Cerebellar nuclear complex (tissue), 1 donor: Measurements from ENCODE around the gene SERPINA1.
"Not testable (repeated sequence)": the region's sequence is repeated elsewhere in the genome, so short reads cannot be mapped to it uniquely, and the experiment has no call there.

Experiments used
- DNase-seq, 2 experiments: peaks; one replicate each; lab custom pipeline; 2025; lab: John Stamatoyannopoulos, UW

SERPINA1 gene

DNA sequence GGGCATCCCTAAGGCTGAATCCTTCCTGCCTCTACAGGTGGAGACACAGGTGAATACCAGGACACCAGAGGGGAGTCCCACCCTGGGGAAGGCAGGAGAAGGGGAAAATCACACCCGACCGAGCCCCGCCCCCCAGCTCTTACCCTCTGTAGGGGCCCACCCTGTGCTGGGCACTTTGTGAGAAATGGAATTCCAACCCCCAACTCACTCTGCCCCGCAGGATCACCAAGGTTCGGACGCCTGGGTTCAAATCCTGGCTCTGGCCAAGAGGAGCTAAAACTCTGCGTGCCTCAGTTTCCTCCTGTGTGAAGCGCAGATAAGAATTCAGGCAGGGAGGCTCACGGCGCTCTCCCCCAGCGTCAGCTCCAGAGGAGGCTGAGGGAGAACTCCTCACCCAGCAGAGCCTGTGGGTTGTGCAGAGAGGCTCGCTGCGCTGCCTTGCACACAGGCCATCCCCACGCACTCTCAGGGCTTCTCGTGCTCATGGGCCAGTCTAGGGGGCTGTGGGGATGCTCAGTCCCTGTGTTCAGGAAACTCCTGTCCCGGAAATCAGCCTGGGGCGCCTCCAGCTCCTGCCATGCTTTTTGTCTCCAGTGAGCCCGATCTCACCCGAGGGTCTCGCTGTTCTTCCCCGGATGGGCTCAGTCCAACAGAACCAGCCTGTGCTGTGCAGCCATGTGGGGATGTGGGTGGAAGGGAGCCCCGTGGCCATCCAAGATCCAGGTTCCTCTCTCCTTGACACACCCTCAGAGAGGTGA is 18.5 kb downstream of the SERPINA1 start:
- DNase-seq = not testable (repeated sequence)

DNA sequence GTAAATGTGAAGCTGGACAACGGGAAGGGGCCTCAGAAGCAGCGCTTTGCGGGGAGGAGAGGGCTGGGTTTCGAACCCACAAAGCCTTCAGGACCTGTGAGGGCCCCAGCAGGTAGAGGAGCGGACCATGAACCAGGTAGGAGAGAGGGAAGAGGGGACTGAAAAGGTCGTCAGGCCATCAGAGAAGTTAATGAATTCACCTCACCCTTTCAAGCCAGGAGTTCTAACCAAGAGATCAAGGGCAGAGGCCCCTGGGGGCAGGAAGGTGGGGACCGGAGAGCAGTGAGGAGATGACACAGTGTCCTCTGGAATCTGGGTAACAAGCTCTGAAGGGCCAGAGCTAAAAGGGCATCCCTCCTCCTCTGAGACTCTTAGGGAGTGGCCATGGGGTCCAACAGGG is 19.4 kb downstream of the SERPINA1 start:
- no peak for DNase-seq

DNA sequence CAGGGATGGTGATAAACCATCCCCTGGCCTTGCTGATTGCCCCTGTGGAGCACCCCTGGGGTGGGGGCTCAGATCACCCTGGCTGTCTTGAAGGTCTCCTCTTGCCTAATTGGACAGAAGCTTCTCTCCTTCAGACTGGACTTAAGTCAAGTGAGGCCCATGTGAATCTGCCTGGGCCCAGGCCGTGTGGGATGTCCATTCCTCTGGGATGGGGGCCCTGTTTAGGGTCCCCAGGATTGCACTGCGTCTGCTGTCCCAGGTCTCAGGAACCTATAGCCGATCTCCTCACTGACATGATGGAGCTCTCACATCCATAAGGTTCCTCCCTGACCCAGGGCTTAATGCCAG is 20.2 kb downstream of the SERPINA1 start:
- no peak for DNase-seq

DNA sequence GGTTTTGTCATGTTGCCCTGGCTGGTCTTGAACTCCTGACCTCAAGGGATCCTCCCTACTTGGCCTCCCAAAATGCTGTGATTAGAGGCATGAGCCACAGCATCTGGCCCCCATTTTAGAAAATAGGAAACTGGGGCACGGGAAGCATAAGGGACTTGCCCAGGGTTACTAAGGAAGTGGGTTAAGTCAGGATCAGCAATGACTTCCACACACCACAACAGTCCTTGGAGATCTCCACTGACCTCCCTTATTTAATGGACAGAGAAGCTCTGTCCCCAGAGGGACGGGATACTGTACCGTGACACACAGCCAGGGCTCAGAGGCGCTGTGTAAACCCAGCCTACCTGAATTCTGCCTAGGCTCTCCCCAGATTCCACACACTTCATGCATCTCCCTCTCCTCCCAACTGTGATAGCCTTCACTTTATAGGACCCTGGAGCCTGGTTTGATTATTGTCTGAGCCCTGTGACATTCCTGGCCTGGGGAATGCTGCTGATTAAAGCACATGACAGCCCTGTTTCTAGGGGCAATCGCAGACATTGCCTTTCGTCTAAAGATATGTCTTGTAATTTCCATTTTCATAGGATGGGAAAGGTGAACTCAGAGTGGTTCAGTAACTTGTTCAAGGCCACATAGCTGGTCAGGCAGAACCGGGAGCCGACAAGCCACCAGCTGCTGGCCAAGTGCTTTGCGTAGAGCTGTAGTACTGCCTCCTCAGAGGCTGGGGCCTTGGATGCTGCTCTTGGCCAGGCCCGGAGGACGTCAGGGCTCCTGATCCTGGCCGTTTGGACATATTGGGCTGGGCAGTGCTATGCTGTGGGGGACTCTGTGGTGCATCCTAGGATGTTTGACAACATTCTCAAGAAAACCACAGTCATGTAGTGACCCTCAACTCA is 20.8 kb downstream of the SERPINA1 start:
- no peak for DNase-seq

DNA sequence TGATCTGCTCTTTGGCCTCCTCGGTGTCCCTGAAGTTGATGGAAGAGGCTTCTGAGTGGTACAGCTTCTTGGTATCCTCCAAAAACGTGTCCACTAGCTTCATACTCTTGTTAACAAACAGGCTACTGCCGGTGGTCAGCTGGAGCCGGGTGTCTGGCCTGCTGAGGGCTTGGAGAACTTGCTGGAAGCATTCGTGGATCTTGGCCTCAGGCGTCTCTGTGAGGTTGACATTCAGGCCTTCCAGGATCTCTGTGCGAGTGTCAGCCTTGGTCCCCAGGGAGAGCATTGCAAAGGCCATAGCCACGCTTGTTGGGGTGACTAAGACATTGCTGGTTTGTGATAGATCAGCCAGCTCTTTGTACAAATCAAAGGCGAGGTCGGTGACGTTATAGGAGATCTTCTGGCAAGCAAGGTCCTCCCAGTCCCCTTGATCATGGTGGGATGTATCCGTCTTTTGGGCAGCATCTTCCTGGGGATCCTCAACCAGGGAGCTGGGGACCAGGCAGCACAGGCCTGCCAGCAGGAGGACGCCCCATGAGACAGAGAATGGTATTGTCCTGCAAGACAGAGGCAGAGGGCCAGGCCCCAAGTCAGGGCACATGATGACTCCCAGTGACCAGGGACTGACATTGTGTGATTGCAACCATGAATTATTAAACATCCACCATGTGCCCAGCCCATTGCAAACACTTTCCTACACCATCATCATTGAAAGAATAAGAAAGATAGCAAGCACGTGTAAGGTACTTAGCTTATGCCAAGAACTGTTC is 22.1 kb downstream of the SERPINA1 start, which contains the start of gene SERPINA2:
Gene SERPINA2 (minus strand): TSS at position 553 of the 770 bp plus-strand sequence.
- no peak for DNase-seq

DNA sequence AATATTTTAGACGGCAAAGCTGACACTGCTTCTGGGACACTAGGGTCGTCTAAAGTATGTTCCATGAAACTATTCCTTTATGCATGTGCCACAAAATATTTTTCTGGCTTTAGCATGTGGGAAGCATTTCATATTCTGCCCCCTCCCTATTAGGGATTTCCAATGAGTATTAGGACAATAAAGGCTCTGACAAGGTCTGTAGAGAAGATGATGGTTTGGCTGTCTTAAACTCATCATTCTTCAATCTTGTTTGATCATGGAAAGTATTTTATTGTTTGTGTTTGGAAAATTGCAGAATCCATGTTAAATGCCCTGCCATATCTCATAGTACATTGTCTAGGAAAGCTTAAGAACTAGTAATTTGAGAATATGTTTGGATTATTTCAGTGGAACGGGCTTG is 22.8 kb downstream of the SERPINA1 start:
- no peak for DNase-seq

DNA sequence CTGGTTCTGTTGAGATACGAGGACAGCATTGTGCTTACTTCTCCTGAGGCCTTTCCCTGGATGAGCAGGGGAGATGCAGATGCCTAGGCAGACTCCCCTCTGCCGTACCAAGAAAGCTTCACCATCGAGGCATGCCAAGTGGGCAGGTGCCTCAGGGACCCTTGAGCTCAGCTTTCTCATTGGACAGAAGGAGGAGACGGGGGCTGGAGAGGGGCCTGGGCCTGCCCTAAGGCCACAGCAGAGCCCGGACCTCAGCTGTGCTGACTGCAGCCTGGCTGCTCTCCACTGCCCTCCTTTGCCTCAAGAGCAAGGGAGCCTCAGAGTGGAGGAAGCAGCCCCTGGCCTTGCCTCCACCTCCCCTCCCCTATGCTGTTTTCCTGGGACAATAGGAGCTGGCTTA is 23.4 kb downstream of the SERPINA1 start:
- DNase-seq = no peak

DNA sequence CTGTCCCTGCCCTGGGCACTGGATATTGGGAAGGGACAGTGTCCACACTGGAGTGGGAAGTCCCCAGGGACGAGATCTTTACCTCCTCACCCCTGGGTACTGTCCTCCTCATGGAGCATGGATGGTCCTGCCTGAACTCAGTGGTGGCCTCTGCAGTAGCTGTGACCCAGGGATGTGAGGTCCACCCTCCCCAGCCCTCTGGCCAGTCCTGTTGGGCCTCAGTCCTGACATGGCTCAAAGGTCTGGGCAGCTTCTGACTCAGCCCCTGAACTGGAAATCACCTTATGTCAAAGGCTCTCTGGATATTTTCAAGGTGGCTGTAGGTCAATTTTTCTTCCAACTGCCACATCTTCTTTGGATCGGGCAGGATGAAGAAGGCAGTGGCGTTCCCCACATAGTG is 24.4 kb downstream of the SERPINA1 start:
- DNase-seq = no peak

DNA sequence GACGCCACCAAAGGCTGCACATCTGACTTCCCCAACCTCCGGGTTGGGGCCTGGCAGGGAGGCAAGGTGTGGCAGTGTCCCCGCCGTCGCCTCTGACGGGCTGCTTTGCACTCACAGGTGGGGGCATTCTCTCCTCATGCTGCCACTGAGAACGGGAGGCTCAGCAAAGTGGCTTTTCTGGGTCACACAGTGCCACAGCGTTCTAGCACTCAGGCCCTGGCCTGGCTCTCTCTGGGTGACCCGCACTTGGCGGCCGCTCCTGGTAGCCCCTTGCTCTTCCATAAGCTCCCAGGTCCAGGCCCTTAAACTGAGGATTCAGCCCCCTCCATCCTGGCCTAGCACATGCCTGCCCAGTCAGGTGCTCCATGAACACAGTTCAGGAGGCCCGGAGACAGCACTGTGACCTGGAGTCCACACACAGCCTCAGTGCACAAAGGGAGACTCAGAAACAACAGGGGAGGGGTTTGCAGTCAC is 25.2 kb downstream of the SERPINA1 start:
- DNase-seq = no peak

DNA sequence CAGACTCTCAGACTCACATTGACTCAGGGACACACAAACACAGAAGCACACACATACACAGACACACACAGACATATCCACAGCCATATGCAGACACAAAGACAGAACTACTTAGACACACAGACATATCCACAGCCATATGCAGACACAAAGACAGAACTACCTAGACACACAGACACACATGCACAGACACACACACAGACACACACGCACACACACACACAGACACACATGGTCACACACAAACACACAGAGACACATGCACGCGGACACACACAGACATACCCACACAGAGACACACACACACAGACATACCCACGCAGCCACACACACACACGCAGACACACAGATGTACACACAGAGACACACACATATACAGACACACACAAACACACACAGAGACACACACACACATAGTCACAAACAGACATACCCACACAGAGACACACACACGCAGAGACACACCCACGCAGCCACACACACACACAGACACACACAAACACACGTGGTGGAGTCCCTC is 25.7 kb downstream of the SERPINA1 start:
- DNase-seq = no peak

DNA sequence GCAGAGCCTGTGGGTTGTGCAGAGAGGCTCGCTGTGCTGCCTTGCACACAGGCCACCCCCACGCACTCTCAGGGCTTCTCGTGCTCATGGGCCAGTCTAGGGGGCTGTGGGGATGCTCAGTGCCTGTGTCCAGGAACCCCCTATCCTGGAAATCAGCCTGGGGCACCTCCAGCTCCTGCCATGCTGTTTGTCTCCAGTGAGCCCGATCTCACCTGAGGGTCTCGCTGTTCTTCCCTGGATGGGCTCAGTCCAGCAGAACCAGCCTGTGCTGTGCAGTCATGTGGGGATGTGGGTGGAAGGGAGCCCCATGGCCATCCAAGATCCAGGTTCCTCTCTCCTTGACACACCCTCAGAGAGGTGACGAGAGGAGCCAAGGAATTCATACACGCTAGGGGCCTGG is 26.7 kb downstream of the SERPINA1 start:
- no peak for DNase-seq

DNA sequence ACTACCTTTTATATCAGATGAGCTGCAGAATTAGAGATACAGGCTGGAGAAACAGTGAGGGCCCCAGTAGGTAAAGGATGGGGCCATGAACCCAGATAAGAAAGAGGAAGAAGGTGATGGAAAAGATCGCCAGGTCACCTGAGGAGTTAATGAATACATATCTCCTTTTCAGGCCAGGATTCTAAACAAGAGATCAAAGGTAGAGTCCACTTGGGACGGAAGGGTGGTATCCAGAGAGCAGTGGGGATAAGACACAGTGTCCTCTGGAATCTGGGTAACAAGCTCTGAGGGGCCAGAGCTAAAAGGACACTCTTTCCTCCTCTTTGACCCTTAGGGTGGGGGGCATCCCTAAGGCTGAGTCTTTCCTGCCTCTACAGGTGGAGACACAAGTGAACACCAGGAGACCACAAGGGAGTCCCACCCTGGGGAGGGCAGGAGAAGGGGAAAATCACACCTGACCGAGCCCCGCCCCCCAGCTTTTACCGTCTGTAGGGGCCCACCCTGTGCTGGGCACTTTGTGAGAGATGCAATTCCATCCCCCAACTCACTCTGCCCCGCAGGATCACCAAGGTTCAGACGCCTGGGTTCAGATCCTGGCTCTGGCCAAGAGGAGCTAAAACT is 27.3 kb downstream of the SERPINA1 start:
- DNase-seq = no peak

DNA sequence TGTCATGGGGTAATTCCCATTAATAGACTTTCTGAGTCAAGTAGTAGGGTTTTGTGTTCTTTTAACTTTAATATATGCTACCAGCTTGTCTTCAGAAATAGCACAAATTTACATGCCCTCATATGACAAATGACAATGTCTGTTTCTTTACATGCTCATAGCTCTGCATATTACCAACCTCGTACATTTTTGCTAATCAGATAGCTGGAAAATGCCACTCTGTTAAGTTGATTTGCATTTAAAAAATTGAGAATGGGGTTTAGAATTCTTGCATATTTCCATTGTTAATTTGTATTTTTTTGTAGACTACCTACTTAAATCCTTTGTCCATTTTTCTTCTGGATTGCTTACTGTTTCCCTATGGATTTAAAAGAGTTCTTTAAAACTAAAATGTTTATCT is 31.2 kb downstream of the SERPINA1 start:
- no peak for DNase-seq

DNA sequence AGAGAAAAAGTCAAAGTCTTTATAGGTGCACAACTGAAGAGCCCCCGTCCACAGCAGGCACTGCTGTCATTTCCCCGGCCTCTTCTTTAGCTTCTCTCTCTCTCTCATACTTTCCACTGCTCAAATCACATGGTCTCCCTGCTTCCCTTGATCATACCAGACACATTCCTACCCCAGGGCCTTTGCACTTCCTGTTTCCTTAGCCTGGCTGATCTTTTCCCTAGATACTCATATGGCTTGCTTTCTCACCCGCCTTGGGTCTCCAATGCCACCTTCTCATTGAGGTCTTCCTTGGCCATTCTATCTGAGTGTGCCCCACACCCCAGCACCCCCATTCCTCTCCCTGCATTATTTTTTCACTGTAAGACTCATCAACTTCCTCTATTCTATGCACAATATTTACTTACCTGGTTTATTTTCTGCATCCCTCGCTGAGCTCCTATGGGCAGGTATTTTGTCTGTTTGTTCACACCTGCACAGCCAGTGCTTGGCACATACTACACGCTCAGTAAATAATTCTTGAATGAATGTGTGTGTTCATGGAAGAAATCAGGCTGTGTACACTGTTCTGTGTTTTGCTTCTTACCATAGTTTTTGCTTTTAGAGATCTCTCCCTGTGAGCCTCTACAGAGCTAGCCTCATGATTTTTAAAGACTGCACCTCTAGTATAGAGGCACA is 31.9 kb downstream of the SERPINA1 start:
- DNase-seq = no peak

DNA sequence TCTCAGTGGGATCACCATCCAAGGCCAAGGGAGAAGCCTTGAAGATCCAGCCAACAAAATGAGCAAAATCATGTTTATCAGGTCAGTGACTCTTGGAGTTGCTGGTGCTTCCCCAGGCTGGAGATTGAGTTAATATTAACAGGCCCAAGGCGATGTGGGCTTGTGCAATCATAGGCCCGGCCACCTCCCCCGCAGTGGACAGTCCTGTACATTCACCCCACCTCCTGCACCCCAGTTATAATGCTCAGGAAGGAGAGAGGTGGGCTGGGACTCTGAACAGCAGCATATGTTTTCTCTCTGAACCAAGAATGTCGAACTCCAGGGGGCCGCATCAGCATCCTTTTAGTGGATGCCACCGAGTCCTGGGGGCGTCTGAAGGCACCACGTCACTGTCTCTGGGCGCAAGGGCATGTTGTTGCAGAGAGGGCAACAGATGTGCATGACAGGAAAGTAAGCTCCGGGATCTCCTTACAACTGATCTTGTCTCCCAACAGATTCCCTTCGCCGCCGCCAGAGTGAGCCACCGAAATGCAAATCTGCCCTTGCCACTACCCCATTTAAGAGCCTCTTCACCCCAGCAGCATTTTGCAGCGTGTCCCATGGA is 33.1 kb downstream of the SERPINA1 start:
- no peak for DNase-seq

DNA sequence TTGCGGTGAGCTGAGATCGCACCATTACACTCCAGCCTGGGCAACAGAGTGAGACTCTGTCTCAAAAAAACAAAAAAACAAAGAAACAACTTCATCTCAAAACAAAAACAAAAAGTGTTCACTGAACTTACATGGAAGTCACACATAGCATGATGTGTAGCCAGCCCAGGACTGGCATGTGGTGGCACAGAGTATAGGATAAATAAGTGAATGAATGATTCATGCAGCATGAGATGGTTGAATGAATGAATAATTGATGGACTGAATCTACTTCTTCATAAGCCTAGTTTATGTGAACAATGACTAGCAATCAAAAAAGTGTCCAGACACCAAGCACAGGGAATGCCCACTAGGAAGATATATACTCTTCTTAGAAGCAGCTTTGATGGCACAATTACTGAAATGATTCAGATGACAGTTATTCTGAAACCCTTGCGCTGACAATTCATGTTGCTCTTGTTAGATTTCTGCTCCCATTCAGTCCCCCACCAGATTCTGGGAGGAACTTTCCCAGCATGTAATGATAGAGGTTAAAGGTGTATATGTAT is 33.7 kb downstream of the SERPINA1 start:
- DNase-seq = no peak

DNA sequence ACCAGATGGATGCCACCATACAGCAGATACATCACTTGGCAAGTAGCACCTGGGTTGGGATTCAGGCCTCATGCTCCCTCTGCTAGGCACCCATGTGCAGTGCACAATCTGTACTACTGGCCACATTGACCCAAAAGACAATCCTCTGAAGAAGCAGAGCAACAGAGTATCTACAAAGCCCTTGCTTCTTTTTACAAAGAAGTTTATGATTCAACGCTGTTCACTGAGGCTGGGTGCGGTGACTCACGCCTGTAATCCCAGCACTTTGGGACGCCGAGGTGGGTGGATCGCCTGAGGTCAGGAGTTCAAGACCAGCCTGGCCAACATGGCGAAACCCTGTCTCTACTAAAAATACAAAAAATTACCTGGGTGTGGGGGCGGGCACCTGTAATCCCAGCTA is 34.2 kb downstream of the SERPINA1 start:
- DNase-seq = not testable (repeated sequence)

DNA sequence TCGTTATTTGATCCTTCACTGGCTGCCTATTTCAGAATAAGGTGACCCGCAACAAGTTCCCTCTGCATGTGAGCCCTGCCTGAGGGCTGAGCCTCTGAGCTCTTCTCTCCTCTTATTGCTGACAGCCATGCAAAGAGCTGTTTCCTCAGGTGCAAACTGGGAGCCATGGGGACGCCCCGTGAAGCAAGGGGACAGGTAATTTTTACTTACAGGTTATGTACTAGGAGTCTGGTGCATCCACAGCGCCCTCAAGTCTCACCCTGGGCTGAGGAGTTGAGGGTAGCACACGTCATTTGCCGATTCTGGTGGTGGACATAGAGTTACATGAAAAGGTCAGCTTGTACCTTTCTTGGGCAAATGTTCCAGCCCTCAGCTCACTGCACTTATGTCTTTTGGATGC is 39.1 kb downstream of the SERPINA1 start:
- DNase-seq = no peak

DNA sequence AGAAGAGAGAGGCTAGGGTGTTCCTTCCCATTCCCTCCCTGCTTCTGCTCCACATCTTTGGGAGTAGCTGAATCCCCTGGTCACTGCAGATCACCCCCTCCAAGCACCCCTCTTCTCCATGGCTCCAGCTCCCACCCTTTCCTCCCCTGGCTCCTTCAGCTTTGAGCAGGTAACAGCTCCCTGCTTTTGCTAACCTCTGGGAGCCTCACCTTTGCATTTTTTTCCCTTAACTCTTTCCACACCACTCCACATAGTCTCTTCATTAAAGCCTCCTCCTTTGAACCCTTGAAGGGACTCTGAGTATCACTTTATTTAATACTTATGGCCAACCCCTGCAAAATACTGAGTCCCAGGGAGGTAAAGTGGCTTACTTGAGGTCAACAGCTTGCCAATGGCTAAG is 39.6 kb downstream of the SERPINA1 start:
- DNase-seq = no peak

DNA sequence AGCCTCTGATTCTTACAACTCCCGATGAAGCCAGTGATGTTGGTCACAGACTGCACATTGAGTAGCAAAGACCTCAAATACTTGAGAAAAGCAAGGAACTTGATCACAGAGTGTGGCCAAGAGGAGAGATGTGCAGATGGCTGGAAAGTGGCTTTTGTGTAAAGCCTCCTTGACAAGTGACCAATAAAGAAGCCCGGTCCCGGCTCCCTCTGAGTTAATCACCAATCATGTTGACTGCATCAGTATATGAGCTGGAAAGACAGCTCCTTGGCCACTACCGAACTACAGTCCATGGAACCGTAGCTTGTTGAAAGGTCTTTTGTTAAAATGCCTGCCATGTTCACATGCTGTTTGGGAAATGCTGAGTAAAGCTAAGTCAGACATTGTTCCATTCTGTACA is 41.6 kb downstream of the SERPINA1 start:
- DNase-seq = no peak
